Vagina (tissue), 2 donors: ENCODE data around the gene ZNF595.

Source experiments
- POLR2A ChIP-seq, 2 donors: fragments of 450-650 bp; IDR thresholded peaks; one replicate each; pipeline ENCODE4 v1.6.1; 2017; ENCODE audit warnings: antibody characterized with exemption in 2 of 2, mild to moderate bottlenecking in 2 of 2, moderate library complexity in 2 of 2
- POLR2AphosphoS5 ChIP-seq, 2 donors: sonication (generic); formaldehyde crosslinking; IDR thresholded peaks; one replicate each; pipeline ENCODE4 v1.9.0; 2017; ENCODE audit warnings: antibody characterized with exemption in 2 of 2, mild to moderate bottlenecking in 2 of 2, low read depth in 1 of 2; ENCODE audit not compliant: insufficient read depth in 1 of 2
- TF ChIP-seq, protein P1 (sequence below), 3 experiments: fragments of 450-650 bp in 2 of 3; fragments of 200-600 bp in 1 of 3; sonication (generic) in 1 of 3; IDR thresholded peaks; one replicate each; pipeline ENCODE4 v1.5.1; 2017 to 2019; ENCODE audit warnings: antibody characterized with exemption in 3 of 3, mild to moderate bottlenecking in 2 of 3, moderate library complexity in 2 of 3

DNA sequence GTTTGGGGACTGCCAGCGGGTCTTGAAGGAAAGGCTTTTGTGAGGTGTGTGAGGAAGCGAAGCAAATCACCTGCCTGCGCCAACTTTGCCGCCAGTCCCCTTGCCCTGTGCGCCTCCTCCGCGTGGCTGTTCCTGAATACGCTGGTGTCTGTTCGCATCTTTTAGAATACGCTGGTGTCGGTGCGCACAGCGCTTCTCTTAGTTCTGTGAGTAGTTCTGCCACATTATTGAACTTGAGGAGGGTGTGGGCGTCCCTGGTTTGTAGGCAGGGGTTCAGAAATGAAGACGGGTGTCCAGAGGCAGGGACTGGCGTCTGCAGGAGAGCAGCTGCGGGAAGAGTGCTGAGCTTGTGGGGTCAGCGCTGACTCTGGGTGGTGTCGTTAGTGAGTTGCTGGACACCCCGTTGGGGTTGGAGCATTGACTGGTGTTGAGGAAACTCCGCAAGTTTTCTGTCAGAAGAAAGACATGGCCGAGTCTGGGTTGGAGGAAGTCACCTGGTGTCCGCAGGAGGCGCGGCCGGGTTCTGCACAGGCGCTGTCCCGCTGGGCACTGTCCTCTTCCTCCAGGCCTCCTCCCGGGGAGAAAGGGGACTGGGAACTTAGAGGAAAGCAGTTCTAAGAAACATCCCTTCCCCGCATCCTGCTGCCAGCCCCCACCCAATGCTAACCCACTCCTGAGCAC, 72.1 kb downstream of the ZNF595 start:
- TF ChIP-seq, protein P1, sequence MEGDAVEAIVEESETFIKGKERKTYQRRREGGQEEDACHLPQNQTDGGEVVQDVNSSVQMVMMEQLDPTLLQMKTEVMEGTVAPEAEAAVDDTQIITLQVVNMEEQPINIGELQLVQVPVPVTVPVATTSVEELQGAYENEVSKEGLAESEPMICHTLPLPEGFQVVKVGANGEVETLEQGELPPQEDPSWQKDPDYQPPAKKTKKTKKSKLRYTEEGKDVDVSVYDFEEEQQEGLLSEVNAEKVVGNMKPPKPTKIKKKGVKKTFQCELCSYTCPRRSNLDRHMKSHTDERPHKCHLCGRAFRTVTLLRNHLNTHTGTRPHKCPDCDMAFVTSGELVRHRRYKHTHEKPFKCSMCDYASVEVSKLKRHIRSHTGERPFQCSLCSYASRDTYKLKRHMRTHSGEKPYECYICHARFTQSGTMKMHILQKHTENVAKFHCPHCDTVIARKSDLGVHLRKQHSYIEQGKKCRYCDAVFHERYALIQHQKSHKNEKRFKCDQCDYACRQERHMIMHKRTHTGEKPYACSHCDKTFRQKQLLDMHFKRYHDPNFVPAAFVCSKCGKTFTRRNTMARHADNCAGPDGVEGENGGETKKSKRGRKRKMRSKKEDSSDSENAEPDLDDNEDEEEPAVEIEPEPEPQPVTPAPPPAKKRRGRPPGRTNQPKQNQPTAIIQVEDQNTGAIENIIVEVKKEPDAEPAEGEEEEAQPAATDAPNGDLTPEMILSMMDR (IDR thresholded peaks at IDR 0.05): no peak
- TF ChIP-seq POLR2A (IDR thresholded peaks at IDR 0.05) (no peak), POLR2AphosphoS5 (IDR thresholded peaks at IDR 0.05; ENCODE audit: insufficient read depth in 1 of 2, low read depth in 1 of 2) (no peak)
